ENCODE results near the gene APBB2. TPM values are rescaled to one million over a fixed set of nuclear protein-coding genes. Genes with fewer than 3 reads are reported as not detected.

Gene APBB2
- total and polyA plus RNA-seq, 4 donors = 22.7 to 101 (median 64.4) TPM

DNA sequence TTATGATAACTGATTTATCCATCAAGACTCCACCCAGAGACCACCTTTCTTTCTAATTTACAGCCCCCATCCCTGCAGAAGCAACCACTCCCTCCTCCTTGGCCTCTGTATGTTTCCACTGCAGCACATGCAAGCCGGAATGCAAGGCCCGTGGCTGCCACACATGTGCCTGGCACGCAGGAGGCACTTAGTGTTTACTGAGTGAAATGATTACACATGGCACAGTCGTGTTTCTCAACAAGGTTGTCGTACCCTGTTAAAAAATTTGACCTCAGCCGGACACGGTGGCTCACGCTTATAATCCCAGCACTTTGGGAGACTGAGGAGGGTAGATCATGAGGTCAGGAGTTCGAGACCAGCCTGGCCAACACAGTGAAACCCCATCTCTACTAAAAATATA is 104.3 kb downstream of the APBB2 start:
- H3K27ac ChIP-seq (ENCODE audit: low read depth in 1 of 2, low read length in 2 of 2) = no peak overlapping the region
- peaks cover 3 to 4% of the 10 kb centered on the region in 2 donors for H3K4me1 ChIP-seq (ENCODE audit: control insufficient read depth in 1 of 2, insufficient read depth in 2 of 2, low read length in 2 of 2)
- H3K9me3 ChIP-seq (ENCODE audit: control insufficient read depth, low read length) = no peaks in the 10 kb centered on the region
- no peak overlapping the region for H3K4me3 ChIP-seq (ENCODE audit: low read length in 2 of 2)
- ATAC-seq (ENCODE audit: low FRiP score) (no peak), DNase-seq (no peak)
- no peaks in the 10 kb centered on the region for H3K27me3 ChIP-seq (ENCODE audit: control insufficient read depth in 1 of 2, insufficient read depth in 2 of 2, low read length in 1 of 2)
- H3K36me3 ChIP-seq (ENCODE audit: control insufficient read depth in 1 of 2, insufficient read depth in 2 of 2, low read length in 1 of 2) = no peaks in the 10 kb centered on the region
- WGBS, 2 donors = 91 to 92% methylated on average over 9 of the region's 9 CpGs
- intact Hi-C loops (cut with DNase I) = no loop called here

DNA sequence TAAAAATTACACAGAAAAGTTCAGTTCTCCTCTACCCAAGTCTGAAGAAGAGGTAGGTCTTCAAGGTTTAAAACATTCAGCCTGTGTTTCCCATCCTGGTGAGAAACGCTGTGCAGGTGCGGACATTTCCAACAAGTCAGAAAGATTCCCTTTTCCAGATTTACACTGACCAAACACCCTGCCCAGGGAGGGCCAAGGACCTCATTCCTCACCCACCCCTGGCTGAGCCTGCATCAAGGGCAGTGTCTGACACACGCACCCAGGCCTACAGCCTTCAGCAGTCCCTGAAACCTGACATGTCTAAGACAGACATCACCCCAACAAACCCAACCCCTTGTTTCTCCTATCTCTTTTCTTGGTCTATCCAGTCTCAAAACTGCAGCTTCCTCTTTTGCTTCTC is 105.9 kb downstream of the APBB2 start:
- no peak for DNase-seq
- 90 to 93% methylated on average over 3 of the region's 3 CpGs for WGBS, 2 donors
- intact Hi-C loops (cut with DNase I) = no loop called here

DNA sequence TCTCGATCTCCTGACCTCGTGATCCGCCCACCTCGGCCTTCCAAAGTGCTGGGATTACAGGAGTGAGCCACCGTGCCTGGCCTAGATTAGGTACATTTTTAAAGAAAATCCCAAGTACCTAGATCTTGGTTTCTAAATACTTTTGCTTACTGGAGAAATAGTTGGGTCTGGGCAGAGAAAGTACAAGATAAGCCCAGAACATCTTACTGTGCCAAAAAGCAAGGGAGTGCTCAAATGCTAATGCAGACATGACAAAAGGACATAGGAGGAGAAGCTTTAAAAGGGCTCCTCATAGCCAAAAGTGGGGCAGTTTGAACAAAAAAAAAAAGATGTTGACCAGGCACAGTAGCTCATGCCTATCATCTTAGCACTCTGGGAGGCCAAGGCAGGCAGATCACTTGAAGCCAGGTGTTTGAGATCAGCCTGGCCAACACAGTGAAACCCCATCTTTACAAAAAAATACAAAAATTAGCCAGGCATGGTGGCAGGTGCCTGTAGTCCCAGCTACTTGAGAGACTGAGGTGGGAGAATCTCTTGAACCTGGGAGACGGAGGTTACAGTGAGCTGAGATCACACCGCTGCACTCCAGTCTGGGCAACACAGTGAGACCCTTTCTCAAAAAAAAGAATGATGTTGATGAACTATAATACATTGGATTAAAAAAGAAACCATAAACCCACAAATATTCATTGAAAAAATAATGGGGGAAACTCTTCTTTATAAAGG is 107.5 kb downstream of the APBB2 start:
- Histone ChIP-seq H3K9me3 (ENCODE audit: control insufficient read depth, low read length) (no peaks in the 10 kb centered on the region), H3K36me3 (ENCODE audit: control insufficient read depth in 1 of 2, insufficient read depth in 2 of 2, low read length in 1 of 2) (no peaks in the 10 kb centered on the region), H3K27ac (ENCODE audit: low read depth in 1 of 2, low read length in 2 of 2) (no peak overlapping the region), H3K4me1 (ENCODE audit: control insufficient read depth in 1 of 2, insufficient read depth in 2 of 2, low read length in 2 of 2) (peaks cover 0 to 4% of the 10 kb centered on the region in 2 donors), H3K27me3 (ENCODE audit: control insufficient read depth in 1 of 2, insufficient read depth in 2 of 2, low read length in 1 of 2) (no peaks in the 10 kb centered on the region), H3K4me3 (ENCODE audit: low read length in 2 of 2) (no peak overlapping the region)
- ATAC-seq (ENCODE audit: low FRiP score) (no peak), DNase-seq (no peak)
- intact Hi-C loops (cut with DNase I) = no loop called here
- 83 to 86% methylated on average over 7 of the region's 7 CpGs for WGBS, 2 donors

More for the DNA sequence above, 105.9 kb downstream of the APBB2 start:
- no peak for ATAC-seq (ENCODE audit: low FRiP score)
- no peaks in the 10 kb centered on the region for H3K9me3 ChIP-seq (ENCODE audit: control insufficient read depth, low read length)
- H3K27ac ChIP-seq (ENCODE audit: low read depth in 1 of 2, low read length in 2 of 2) = no peak overlapping the region
- no peaks in the 10 kb centered on the region for H3K27me3 ChIP-seq (ENCODE audit: control insufficient read depth in 1 of 2, insufficient read depth in 2 of 2, low read length in 1 of 2)
- H3K4me3 ChIP-seq (ENCODE audit: low read length in 2 of 2) = no peak overlapping the region
- H3K4me1 ChIP-seq (ENCODE audit: control insufficient read depth in 1 of 2, insufficient read depth in 2 of 2, low read length in 2 of 2) = peaks cover 3 to 4% of the 10 kb centered on the region in 2 donors
- H3K36me3 ChIP-seq (ENCODE audit: control insufficient read depth in 1 of 2, insufficient read depth in 2 of 2, low read length in 1 of 2) = no peaks in the 10 kb centered on the region

DNA sequence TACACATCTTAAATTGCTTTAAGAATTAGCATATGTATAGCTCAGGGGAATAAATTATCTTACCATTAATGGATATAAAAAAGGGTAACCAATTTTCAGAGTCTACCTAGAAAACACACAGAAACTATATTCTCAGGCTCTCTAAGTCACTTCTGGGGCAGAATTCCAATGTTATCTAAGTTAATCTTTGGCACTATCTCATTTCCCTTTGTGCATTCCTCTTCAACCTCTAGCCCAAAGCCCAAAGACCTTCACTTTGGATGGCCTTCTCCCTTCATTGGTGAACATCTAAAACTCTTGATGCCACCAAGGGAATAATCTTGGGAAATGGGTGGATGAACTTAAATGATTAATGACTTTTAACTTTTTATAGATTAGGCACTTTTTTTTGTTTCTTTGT is 108.3 kb downstream of the APBB2 start:
- intact Hi-C loops (cut with DNase I) = no loop called here
- no peaks in the 10 kb centered on the region for H3K36me3 ChIP-seq (ENCODE audit: control insufficient read depth in 1 of 2, insufficient read depth in 2 of 2, low read length in 1 of 2)
- no peak for DNase-seq

DNA sequence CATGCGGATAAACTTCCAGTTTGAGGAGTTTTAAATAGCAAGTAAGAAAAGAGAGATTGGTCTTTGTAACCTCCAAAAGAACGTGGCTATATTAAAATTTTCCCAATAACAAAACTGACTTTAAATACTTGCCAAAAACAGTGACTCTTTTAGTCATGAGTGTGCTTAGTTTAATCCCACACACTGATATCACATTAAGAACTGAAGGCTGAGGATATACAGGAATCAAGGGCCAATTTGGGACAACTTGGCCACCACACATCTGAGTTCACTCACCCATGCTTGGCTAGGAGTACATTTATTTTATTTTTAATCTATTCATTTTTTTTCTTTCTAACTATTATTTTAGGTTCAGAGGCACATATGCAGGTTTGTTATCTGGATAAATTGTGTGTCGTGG is 110.2 kb downstream of the APBB2 start:
- Histone ChIP-seq H3K4me1 (ENCODE audit: control insufficient read depth in 1 of 2, insufficient read depth in 2 of 2, low read length in 2 of 2) (peaks cover 0 to 4% of the 10 kb centered on the region in 2 donors), H3K4me3 (ENCODE audit: low read length in 2 of 2) (no peak overlapping the region), H3K27me3 (ENCODE audit: control insufficient read depth in 1 of 2, insufficient read depth in 2 of 2, low read length in 1 of 2) (no peaks in the 10 kb centered on the region), H3K27ac (ENCODE audit: low read depth in 1 of 2, low read length in 2 of 2) (no peak overlapping the region), H3K9me3 (ENCODE audit: control insufficient read depth, low read length) (no peaks in the 10 kb centered on the region), H3K36me3 (ENCODE audit: control insufficient read depth in 1 of 2, insufficient read depth in 2 of 2, low read length in 1 of 2) (no peaks in the 10 kb centered on the region)
- ATAC-seq (ENCODE audit: low FRiP score) (no peak), DNase-seq (no peak)
- WGBS, 2 donors = 1 to 6% methylated on average over 3 of the region's 3 CpGs
- intact Hi-C loops (cut with DNase I) = no loop called here

More for the DNA sequence above, 108.3 kb downstream of the APBB2 start:
- H3K9me3 ChIP-seq (ENCODE audit: control insufficient read depth, low read length) = no peaks in the 10 kb centered on the region
- H3K27me3 ChIP-seq (ENCODE audit: control insufficient read depth in 1 of 2, insufficient read depth in 2 of 2, low read length in 1 of 2) = no peaks in the 10 kb centered on the region
- H3K27ac ChIP-seq (ENCODE audit: low read depth in 1 of 2, low read length in 2 of 2) = no peak overlapping the region
- no peak for ATAC-seq (ENCODE audit: low FRiP score)
- H3K4me3 ChIP-seq (ENCODE audit: low read length in 2 of 2) = no peak overlapping the region
- peaks cover 0 to 4% of the 10 kb centered on the region in 2 donors for H3K4me1 ChIP-seq (ENCODE audit: control insufficient read depth in 1 of 2, insufficient read depth in 2 of 2, low read length in 2 of 2)

DNA sequence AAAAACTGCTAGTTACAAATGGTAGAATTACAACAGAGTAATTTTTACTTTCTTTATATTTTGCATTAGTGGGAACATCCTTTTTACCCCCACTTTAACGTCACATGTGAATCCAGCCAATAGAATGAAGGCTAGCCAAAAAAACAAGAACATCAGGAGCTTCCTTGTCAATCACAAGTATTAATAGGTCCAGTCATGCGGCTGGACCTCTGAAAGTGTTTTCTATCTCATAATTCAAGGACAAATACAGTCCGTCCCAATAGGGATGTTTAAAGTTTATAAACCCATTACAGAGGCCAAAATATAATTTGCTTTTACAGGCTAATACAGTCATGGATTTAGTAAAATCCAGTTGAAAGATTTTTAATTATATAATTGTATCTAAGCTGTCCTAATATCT is 110.7 kb downstream of the APBB2 start:
- DNase-seq = no peak
- Histone ChIP-seq H3K9me3 (ENCODE audit: control insufficient read depth, low read length) (no peaks in the 10 kb centered on the region), H3K27ac (ENCODE audit: low read depth in 1 of 2, low read length in 2 of 2) (no peak overlapping the region), H3K36me3 (ENCODE audit: control insufficient read depth in 1 of 2, insufficient read depth in 2 of 2, low read length in 1 of 2) (no peaks in the 10 kb centered on the region), H3K27me3 (ENCODE audit: control insufficient read depth in 1 of 2, insufficient read depth in 2 of 2, low read length in 1 of 2) (no peaks in the 10 kb centered on the region), H3K4me1 (ENCODE audit: control insufficient read depth in 1 of 2, insufficient read depth in 2 of 2, low read length in 2 of 2) (peaks cover 0 to 4% of the 10 kb centered on the region in 2 donors), H3K4me3 (ENCODE audit: low read length in 2 of 2) (no peak overlapping the region)
- 41 to 53% methylated on average over 3 of the region's 3 CpGs for WGBS, 2 donors
- intact Hi-C loops (cut with DNase I) = no loop called here
- no peak for ATAC-seq (ENCODE audit: low FRiP score)

DNA sequence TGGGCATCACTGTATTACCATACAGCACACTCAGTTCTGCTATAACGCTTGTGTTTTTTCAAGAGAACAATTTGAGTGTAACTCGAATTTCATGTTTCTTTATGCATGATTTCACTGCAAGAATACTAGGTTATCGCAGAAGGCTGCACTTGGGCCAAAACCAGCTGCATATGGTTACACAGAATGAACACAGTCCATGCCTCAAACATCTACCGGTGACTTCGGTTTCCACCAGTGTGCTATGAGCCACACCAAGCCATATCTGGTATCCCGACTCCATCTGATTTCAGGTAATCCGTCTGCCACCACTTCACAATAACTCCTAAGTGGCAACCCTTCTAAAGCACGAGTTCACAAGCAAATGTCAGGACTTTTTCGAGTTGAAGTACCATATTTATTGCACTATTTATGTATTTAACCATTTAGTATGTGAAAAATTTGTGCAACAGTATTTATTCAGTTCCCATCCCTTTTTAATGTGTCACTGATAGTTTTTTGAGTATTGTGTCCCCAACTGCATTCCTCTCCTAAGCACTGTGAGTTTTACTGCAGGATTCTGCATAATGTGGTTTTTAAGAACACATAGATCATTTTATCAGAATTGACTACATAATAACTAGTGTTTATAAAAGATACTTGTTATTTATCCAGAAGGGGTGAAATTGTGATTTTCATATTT is 111.8 kb downstream of the APBB2 start:
- DNase-seq = no peak
- no peak for ATAC-seq (ENCODE audit: low FRiP score)
- no peaks in the 10 kb centered on the region for H3K36me3 ChIP-seq (ENCODE audit: control insufficient read depth in 1 of 2, insufficient read depth in 2 of 2, low read length in 1 of 2)
- H3K9me3 ChIP-seq (ENCODE audit: control insufficient read depth, low read length) = no peaks in the 10 kb centered on the region
- H3K4me3 ChIP-seq (ENCODE audit: low read length in 2 of 2) = no peak overlapping the region
- H3K27me3 ChIP-seq (ENCODE audit: control insufficient read depth in 1 of 2, insufficient read depth in 2 of 2, low read length in 1 of 2) = no peaks in the 10 kb centered on the region
- no peak overlapping the region for H3K27ac ChIP-seq (ENCODE audit: low read depth in 1 of 2, low read length in 2 of 2)
- 54 to 57% methylated on average over 9 of the region's 9 CpGs for WGBS, 2 donors
- intact Hi-C loops (cut with DNase I) = no loop called here
- H3K4me1 ChIP-seq (ENCODE audit: control insufficient read depth in 1 of 2, insufficient read depth in 2 of 2, low read length in 2 of 2) = peaks cover 0 to 7% of the 10 kb centered on the region in 2 donors

DNA sequence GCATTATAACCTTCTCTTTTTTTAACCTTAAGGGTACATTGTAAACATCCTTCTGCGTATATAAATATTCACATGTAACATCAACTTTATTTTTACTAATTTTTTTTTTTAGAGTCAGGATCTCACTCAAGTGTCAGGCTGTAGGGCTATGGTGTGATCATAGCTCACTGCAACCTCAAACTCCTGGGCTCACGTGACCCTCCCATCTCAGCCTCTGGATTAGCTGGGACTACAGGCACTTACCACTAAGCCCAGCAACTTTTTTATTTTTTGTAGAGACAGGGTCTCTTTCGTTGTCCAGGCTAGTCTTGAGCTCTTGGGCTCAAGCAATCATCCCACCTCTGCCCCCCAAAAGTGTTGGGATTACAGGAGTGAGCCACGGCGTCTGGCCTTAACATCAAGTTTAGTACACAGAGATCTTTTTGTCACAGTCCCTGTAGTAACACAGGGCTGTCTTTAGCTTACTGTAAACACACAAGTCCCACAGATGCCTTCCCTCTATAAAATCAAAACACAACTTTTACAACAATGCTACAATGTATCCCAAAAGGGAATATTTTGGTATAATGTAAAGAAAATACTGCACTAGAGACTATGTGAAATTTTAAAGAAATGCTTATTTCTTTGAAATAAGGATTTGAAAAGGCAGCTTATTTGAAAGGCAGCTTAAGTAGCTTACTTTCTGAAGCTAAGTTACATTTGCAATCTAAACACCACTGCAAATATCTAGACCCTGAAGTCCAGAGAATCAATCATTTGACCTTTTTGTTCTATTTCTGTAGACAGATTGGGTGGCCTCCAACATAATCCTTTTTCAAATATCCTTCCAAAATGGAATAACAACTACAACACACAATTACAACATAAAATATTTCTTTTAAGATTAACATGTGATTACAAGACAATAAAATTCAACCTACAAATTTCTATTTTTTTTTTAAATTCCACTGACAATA is 116.0 kb downstream of the APBB2 start:
- peaks cover 0 to 3% of the 10 kb centered on the region in 2 donors for H3K4me1 ChIP-seq (ENCODE audit: control insufficient read depth in 1 of 2, insufficient read depth in 2 of 2, low read length in 2 of 2)
- no peaks in the 10 kb centered on the region for H3K27me3 ChIP-seq (ENCODE audit: control insufficient read depth in 1 of 2, insufficient read depth in 2 of 2, low read length in 1 of 2)
- WGBS, 2 donors = 57 to 67% methylated on average over 5 of the region's 5 CpGs
- no peak overlapping the region for H3K4me3 ChIP-seq (ENCODE audit: low read length in 2 of 2)
- H3K36me3 ChIP-seq (ENCODE audit: control insufficient read depth in 1 of 2, insufficient read depth in 2 of 2, low read length in 1 of 2) = no peaks in the 10 kb centered on the region
- no peaks in the 10 kb centered on the region for H3K9me3 ChIP-seq (ENCODE audit: control insufficient read depth, low read length)
- intact Hi-C loops (cut with DNase I) = no loop called here
- DNase-seq (no peak), ATAC-seq (ENCODE audit: low FRiP score) (no peak)
- peak overlapping the region in 1 of 2 donors; percentile 30 for H3K27ac ChIP-seq (ENCODE audit: low read depth in 1 of 2, low read length in 2 of 2)
